Smooth muscle cell (in vitro differentiated cells): ENCODE data around the gene ZBTB2. TPM values are rescaled to one million over a fixed set of nuclear protein-coding genes. Genes with fewer than 3 reads are reported as not detected.

Experiments used
- DNase-seq: peaks from one replicate; lab custom pipeline; 2025; ENCODE audit not compliant: unreplicated experiment; lab: John Stamatoyannopoulos, UW
- H2AFZ ChIP-seq: fragments of 200-600 bp; sonication (generic); 2 replicates; pipeline ENCODE4 v1.6.0; 2016; ENCODE audit warnings: antibody characterized with exemption, low read depth, mild to moderate bottlenecking
- H3F3A ChIP-seq: fragments of 200-600 bp; sonication (generic); 2 replicates; pipeline ENCODE4 v1.6.0; 2017; ENCODE audit warnings: antibody characterized with exemption, low read depth
- H3K27ac ChIP-seq: fragments of 200-600 bp; sonication (generic); 2 replicates; pipeline ENCODE4 v1.5.1; 2016; ENCODE audit warnings: low read depth, mild to moderate bottlenecking
- H3K27me3 ChIP-seq: fragments of 200-600 bp; sonication (generic); 2 replicates; pipeline ENCODE4 v1.6.1; 2016; ENCODE audit warnings: low read depth, mild to moderate bottlenecking
- H3K36me3 ChIP-seq: fragments of 200-600 bp; sonication (generic); 2 replicates; pipeline ENCODE4 v1.5.1; 2016; ENCODE audit warnings: low read depth
- H3K4me1 ChIP-seq: fragments of 200-600 bp; sonication (generic); 2 replicates; pipeline ENCODE4 v1.5.1; 2016; ENCODE audit warnings: low read depth
- H3K4me2 ChIP-seq: fragments of 200-600 bp; sonication (generic); 2 replicates; pipeline ENCODE4 v1.6.0; 2016; ENCODE audit warnings: mild to moderate bottlenecking
- H3K4me3 ChIP-seq: fragments of 200-600 bp; sonication (generic); 2 replicates; pipeline ENCODE4 v1.5.1; 2016; ENCODE audit warnings: mild to moderate bottlenecking
- H3K79me2 ChIP-seq: fragments of 200-600 bp; sonication (generic); 2 replicates; pipeline ENCODE4 v1.6.0; 2016; ENCODE audit warnings: low read depth, mild to moderate bottlenecking
- H3K9ac ChIP-seq: fragments of 200-600 bp; sonication (generic); 2 replicates; pipeline ENCODE4 v1.6.0; 2016; ENCODE audit warnings: low read depth
- H3K9me3 ChIP-seq: fragments of 200-600 bp; sonication (generic); replicated peaks from 2 replicates; pipeline ENCODE4 v1.5.1; 2016; ENCODE audit warnings: low read depth
- H4K20me1 ChIP-seq: fragments of 200-600 bp; sonication (generic); 2 replicates; pipeline ENCODE4 v1.6.0; 2016; ENCODE audit warnings: low read depth
- WGBS: methylation state at CpG from one replicate; pipeline ENCODE4 v1.1.7; 2016; ENCODE audit warnings: low lambda C conversion rate; 5-methylcytosine and 5-hydroxymethylcytosine counted together
- polyA plus RNA-seq: library from polyadenylated mRNA; unstranded; fragments of >200 nt; fragmentation: Nextera tagmentation; extraction: Ambion mirVana; gene quantifications from 2 replicates; pipeline ENCODE4 v1.2.1, GENCODE V29; 2016
- total RNA-seq: library from RNA; depleted of rRNA; stranded (reverse); fragments of >200 nt; gene quantifications from 2 replicates; pipeline ENCODE4 v1.2.3, GENCODE V29; 2014
- TF ChIP-seq, protein P1 (sequence below): fragments of 200-600 bp; sonication (generic); IDR thresholded peaks from 2 replicates; pipeline ENCODE4 v1.5.1; 2017; ENCODE audit warnings: borderline replicate concordance, mild to moderate bottlenecking, antibody characterized with exemption; ENCODE audit not compliant: insufficient read depth, poor library complexity, severe bottlenecking

ZBTB2 gene
- total and polyA plus RNA-seq, 2 experiments from 2014 or later = 7.1 to 10.7 TPM

DNA sequence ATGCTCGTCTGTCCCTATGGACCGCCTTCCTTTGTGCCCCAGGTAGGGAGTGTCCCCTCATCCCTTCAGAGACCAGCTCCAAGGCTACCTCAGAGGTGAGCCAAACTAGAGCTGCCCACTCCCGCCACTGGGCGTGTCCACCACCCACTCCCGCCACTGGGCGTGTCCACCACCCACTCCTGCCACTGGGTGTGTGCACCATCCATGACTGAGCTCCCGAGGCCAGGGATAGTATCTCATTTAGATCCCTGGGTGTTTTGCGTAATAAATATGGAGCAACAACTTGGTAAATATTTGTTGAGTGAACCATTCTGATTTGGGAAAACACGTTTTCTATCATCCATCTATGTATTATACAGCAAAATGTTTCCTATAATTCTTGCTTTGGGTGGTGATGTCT lies 68.8 kb downstream of the ZBTB2 start:
- Histone ChIP-seq H3K4me1 (peaks cover 8% of the 10 kb centered on the region), H3K9ac (no peak overlapping the region), H3K9me3 (no peaks in the 10 kb centered on the region), H3K79me2 (no peaks in the 10 kb centered on the region), H3K4me3 (no peak overlapping the region), H3K4me2 (no peak overlapping the region), H2AFZ (no peak overlapping the region), H4K20me1 (no peaks in the 10 kb centered on the region), H3K36me3 (no peaks in the 10 kb centered on the region), H3F3A (no peaks in the 10 kb centered on the region), H3K27ac (no peak overlapping the region), H3K27me3 (no peaks in the 10 kb centered on the region)
- no peak for DNase-seq
- 93% methylated on average over 9 of the region's 9 CpGs for WGBS
- TF ChIP-seq, protein P1, sequence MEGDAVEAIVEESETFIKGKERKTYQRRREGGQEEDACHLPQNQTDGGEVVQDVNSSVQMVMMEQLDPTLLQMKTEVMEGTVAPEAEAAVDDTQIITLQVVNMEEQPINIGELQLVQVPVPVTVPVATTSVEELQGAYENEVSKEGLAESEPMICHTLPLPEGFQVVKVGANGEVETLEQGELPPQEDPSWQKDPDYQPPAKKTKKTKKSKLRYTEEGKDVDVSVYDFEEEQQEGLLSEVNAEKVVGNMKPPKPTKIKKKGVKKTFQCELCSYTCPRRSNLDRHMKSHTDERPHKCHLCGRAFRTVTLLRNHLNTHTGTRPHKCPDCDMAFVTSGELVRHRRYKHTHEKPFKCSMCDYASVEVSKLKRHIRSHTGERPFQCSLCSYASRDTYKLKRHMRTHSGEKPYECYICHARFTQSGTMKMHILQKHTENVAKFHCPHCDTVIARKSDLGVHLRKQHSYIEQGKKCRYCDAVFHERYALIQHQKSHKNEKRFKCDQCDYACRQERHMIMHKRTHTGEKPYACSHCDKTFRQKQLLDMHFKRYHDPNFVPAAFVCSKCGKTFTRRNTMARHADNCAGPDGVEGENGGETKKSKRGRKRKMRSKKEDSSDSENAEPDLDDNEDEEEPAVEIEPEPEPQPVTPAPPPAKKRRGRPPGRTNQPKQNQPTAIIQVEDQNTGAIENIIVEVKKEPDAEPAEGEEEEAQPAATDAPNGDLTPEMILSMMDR = no peak

DNA sequence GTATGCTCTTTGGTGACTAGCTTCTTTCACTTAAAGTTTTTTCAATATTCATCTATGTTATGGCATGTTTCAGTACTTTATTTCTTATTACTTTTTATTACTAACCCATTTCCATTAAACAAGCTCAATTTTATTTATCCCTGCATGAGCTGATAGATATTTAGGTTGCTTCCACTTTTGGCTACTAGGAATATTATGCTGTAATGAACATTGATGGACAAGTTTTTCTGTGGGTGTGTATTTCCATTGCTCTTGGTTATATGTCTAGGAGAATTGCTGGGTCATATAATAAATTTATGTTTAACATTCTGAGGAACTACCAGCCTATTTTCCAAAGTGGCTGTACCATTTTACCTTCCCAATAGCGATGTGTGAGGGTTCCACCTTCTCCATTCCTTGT lies 69.9 kb downstream of the ZBTB2 start:
- Histone ChIP-seq H3K4me3 (no peak overlapping the region), H3K36me3 (no peaks in the 10 kb centered on the region), H3K27ac (no peak overlapping the region), H3K4me1 (peaks cover 8% of the 10 kb centered on the region), H3K4me2 (no peak overlapping the region), H3K9ac (no peak overlapping the region), H3K27me3 (no peaks in the 10 kb centered on the region), H2AFZ (no peak overlapping the region), H3F3A (no peaks in the 10 kb centered on the region), H3K79me2 (no peaks in the 10 kb centered on the region), H4K20me1 (no peaks in the 10 kb centered on the region), H3K9me3 (no peaks in the 10 kb centered on the region)
- 100% methylated on average over 1 of the region's 1 CpG for WGBS
- TF ChIP-seq, protein P1 = no peak
- no peak for DNase-seq

DNA sequence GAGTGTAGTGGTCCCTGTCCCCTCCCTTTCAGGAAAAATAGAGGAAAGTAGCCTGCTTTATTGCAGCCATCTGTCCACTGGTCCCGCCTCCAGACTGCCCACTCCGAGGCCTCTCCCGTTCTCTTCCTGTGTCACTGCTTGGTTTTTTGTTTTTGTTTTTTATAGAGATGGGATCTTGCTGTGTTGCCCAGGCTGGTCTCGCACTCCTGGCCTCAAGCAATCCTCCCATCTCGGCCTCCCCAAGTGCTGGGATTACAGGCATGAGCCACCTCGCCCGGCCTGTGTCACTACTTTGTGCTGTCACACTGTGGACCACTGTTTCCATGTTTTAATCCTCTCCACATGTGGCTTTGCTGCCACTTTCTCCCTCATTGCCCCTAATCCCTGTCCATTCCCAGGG lies 71.2 kb downstream of the ZBTB2 start:
- no peak overlapping the region for H3K27ac ChIP-seq
- 94% methylated on average over 7 of the region's 7 CpGs for WGBS
- H3K36me3 ChIP-seq = no peaks in the 10 kb centered on the region
- TF ChIP-seq, protein P1 = no peak
- no peak overlapping the region for H2AFZ ChIP-seq
- H3K9me3 ChIP-seq = no peaks in the 10 kb centered on the region
- H3K27me3 ChIP-seq = no peaks in the 10 kb centered on the region
- no peak for DNase-seq
- peaks cover 4% of the 10 kb centered on the region for H3K4me1 ChIP-seq
- H4K20me1 ChIP-seq = no peaks in the 10 kb centered on the region
- no peak overlapping the region for H3K4me3 ChIP-seq
- H3K9ac ChIP-seq = no peak overlapping the region
- no peaks in the 10 kb centered on the region for H3K79me2 ChIP-seq
- no peaks in the 10 kb centered on the region for H3F3A ChIP-seq
- no peak overlapping the region for H3K4me2 ChIP-seq

DNA sequence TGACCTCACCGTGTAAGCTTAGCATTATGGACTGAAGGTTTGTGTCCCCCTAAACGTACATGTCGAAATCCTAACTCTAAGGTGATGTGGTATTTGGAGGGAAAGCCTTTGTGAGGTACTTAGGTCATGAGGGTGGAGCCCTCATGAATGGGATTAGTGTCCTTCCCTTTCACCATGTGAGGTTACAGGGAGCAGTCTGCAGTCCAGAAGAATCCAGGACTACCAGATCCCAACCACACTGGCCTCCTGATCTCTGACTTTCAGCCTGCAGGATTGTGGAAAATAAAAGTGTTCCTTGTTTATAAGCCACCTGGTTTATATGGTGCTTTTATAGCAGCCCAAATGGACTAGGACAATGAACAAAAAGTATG lies 73.4 kb downstream of the ZBTB2 start:
- no peak for DNase-seq
- H2AFZ ChIP-seq = no peak overlapping the region
- no peak overlapping the region for H3K4me2 ChIP-seq
- no peaks in the 10 kb centered on the region for H3F3A ChIP-seq
- H3K79me2 ChIP-seq = no peaks in the 10 kb centered on the region
- H3K27ac ChIP-seq = no peak overlapping the region
- H3K27me3 ChIP-seq = no peaks in the 10 kb centered on the region
- no peak overlapping the region for H3K4me3 ChIP-seq
- H4K20me1 ChIP-seq = no peaks in the 10 kb centered on the region
- H3K36me3 ChIP-seq = no peaks in the 10 kb centered on the region
- TF ChIP-seq, protein P1 = no peak
- no peaks in the 10 kb centered on the region for H3K9me3 ChIP-seq
- H3K4me1 ChIP-seq = no peaks in the 10 kb centered on the region
- WGBS = 75% methylated on average over 3 of the region's 3 CpGs
- no peak overlapping the region for H3K9ac ChIP-seq
